SKM-1 (cell line): ENCODE data around the gene DRG1.
"Not testable (repeated sequence)": the region's sequence is repeated elsewhere in the genome, so short reads cannot be mapped to it uniquely, and the experiment has no call there.

Source experiments
- DNase-seq: peaks from one replicate; lab custom pipeline; 2025; ENCODE audit not compliant: unreplicated experiment; lab: John Stamatoyannopoulos, UW

Gene DRG1

DNA sequence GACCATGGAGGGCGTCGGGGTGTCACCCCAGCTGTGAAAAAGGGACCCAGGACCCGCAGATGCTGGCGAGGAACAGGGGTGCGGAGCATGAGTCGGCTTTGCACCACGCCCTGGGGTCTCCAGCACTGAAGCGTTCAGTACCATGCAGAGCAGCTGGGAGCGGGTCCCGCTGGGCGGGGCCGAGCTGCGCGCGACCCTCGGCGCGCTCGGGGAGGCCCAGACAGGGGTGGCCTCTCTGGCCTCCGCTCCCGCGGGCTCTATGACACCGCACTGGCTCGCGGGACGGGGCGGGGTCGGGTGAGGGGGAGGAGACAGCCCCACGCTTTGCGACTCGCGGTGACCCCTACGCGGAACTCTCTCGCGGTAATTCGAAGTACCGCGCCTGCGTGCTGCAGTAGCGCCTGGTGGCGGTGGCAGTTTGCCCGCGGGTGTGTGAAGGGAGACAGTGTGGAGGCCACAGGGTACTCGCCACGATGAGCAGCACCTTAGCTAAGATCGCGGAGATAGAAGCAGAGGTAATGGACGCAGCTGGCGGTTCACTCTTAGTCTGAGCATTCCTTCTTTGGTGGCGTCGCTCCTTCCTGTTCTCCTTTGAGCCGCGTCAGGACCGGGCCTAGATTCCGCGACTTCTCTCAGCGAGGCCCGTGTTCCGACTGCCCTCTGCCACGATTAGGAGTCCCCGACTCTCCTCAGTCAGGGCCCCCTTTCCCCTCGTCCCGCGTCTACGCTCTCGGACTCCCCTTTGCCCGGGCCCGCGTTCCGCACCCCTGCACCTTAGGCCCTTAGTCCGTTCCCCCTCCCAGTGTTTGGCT lies at the start of gene DRG1:
TSS of gene DRG1 (plus strand) at position 394 of the 812 bp plus-strand sequence. CDS start at position 474, 80 bp downstream.
- DNase-seq, result peak; percentile 85

GRCh38 chr22:31349960-31350359 lies 49.4 kb upstream of the DRG1 start:
- no peak for DNase-seq

DNA sequence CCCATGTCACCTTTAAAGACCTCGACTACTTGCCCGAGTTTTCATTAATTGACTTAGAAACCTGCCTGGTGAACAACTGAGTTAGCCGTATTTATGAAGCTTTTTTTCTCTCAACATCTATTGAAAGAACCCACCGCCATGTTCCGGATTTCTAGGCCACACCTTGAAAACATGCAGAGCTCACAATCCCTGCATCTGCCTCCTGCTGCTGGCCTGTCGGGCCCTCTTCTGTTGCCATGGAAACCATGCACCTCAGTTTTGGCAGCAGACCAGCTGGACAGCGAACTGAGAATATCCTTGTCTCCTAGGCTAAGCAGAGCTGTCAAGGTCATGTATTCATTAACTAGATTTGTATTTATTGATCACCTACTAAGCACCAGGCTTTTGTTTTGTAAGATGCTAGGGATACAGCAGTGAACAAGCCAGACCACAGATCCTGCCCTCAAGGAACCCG lies 49.0 kb upstream of the DRG1 start:
- no peak for DNase-seq

GRCh38 chr22:31354515-31354914 lies 44.9 kb upstream of the DRG1 start:
- no peak for DNase-seq

DNA sequence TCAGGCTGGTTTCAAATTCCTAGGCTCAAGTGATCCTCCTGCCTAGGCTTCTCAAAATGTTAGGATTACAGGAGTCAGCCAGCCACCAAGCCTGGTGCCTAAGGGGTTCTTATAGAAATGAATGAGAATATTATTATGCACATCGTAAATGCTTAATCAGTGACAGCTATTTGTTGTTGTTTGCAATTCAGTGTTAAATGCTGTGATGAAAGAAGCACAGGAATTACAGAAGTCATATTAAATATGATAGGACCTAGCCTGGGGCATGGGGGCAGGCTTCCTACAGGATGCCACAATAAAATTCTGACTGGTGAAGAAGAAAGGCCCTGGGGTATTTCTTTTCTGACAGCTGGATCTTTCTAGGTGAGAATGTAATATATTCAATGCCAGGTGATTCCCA lies 39.4 kb upstream of the DRG1 start:
- no peak for DNase-seq

DNA sequence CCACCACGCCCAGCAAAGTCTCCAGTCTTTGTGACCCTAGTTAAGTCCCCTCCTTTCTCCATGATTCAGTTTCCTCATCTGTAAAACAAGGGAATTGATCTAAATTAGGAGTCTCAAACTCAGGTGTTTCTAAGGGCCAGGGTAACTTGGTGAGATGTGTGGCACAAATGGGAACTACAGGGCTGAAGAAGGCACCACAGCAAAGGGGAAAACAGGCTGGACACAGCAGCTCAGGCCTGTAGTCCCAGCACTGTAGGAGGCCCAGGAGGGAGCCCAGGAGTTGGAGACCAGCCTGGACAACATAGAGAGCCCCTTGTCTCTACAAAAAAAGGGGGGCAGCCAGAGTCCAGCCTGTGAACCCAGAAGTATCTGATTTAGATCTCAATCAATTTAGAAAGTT lies 37.7 kb upstream of the DRG1 start:
- DNase-seq, result no peak

- DNase-seq, result no peak
Observed at GRCh38 chr22:31363885-31364465, 35.4 kb upstream of the DRG1 start.

- no peak for DNase-seq
Observed at GRCh38 chr22:31367426-31367825, 32.0 kb upstream of the DRG1 start.

- DNase-seq, result no peak
Observed at GRCh38 chr22:31377612-31378011, 21.8 kb upstream of the DRG1 start.

GRCh38 chr22:31378123-31378522 lies 21.3 kb upstream of the DRG1 start:
- no peak for DNase-seq

- DNase-seq, result not testable (repeated sequence)
Observed at GRCh38 chr22:31378651-31379050, 20.8 kb upstream of the DRG1 start.

DNA sequence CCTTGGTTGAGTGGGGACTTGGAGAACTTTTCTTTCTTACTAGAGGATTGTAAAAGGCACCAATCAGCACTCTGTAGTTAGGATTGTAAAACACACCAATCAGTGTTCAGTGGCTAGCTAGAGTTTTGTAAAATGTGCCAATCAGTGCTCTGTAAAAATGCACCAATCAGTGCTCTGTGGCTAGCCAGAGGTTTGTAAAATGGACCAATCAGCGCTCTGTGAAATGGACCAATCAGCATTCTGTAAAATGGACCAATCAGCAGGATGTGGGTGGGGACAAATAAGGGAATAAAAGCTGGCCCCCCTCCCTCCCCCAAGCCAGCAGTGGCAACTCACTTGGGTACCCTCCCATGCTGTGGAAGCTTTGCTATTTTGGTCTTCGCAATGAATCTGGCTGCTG lies 5.5 kb upstream of the DRG1 start:
- no peak for DNase-seq

DNA sequence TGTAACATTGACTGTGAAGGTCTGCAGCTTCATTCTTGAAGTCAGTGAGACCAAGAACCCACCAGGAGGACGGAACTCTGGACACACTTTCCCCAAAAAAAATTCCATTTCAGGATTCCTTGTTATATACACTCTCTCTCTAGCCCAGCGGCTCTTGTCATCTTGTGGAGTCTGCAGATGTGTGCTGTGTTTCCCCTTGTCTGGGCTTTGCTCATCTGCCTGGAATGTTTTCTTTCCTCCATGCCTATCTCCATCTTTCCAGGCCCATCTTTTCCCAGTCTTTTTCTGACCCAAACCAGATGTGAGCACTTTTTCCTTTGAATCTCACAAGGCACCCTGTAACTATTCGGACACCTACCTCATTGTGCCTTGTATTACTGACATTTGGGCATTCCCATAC lies 5.1 kb upstream of the DRG1 start:
- no peak for DNase-seq

DNA sequence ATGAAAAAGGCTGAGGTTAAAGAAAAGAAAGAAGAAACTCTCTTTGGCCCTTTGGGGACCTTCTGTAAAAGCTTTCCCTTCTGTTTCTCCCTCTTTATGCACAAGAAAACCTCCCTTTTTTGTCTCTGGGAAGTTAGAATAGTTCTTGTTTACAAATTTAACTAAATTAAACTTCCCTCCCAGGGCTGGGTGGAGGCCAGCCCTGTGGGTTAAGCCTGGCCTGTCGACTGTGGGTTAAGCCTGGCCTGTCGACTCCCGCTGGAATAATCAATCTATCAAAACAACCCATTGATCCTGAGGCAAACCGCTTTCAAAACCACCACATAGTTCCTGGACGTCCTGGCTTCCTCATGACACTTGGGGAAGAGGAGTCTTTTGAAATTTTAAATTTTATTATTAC lies 1.2 kb upstream of the DRG1 start:
- no peak for DNase-seq

DNA sequence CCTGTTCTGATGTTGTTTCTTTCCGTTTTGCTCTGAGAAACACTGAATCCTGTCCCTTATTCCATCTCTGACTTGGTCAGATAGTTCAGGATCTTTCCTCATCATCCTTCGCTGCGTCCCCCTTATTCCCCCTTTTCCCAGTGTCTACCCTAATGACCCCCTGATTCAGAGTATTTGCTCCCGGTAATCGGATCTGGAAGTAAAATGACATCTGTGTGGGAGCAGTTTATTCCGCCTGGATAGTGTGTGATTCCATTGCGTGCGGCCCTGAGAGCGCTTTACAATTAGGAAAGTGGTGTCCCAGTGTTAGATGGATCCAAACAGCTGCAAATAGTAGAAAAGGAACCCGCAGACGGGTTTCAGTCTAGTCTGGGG lies 606 bp downstream of the DRG1 start:
- DNase-seq, result no peak

DNA sequence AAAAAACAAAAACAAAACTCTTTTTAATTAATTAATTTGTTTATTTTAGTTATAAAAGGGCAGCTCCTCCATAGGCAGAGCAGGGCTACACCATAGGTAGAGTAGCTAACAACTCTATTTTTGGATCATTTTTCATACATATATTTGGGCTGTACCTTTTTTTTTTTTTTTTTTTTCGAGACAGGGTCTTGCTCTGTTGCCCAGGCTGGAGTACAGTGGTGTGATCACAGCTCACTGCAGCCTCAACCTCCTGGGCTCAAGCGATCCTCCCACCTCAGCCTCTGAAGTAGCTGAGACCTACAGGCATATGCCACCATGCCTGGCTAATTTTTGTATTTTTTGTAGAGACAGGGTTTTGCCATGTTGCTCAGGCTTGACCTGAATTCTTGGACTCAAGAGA lies 2.9 kb downstream of the DRG1 start:
- not testable (repeated sequence) for DNase-seq

GRCh38 chr22:31425331-31426050 lies 26.1 kb downstream of the DRG1 start:
- no peak for DNase-seq

DNA sequence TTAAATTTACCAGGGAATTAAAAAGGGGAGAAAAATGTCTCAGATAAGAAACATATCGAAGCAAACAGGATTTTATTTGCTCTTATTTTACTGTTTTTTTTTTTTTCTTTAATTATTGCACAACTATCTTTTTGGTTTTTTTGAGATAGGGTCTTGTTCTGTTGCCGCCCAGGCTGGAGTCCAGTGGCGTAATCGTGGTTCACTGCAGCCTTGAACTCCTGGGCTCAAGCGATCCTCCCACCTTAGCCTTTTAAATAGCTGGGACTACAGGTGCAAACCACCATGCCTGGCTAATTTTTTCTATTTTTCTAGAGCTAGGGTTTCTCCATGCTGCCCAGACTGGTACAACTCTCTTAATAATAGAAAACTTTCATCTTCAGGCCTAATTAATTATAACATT lies 32.5 kb downstream of the DRG1 start:
- DNase-seq, result no peak

DNA sequence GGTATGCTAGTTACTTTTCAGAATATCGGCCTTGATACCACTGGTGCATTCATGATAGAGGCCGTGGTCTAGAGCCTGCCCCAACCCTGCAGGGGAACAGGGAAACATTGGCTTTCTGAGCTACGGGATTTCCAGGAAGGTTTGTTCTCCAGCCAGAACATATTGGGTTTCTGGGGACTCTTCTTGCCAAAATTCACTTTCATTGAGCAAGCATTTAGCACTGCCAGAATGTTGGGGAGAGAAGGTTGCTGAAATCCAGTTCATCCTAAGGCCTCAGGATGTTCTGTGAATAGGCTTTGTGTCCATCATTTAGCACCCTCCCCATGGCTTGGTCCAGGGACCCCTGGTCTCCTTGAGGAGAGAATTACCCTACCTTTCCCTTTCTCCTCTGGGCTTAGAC lies 36.7 kb downstream of the DRG1 start:
- DNase-seq, result no peak

- DNase-seq, result no peak
Observed at GRCh38 chr22:31439808-31440207, 40.4 kb downstream of the DRG1 start.

- no peak for DNase-seq
Observed at GRCh38 chr22:31440681-31441080, 41.3 kb downstream of the DRG1 start.

DNA sequence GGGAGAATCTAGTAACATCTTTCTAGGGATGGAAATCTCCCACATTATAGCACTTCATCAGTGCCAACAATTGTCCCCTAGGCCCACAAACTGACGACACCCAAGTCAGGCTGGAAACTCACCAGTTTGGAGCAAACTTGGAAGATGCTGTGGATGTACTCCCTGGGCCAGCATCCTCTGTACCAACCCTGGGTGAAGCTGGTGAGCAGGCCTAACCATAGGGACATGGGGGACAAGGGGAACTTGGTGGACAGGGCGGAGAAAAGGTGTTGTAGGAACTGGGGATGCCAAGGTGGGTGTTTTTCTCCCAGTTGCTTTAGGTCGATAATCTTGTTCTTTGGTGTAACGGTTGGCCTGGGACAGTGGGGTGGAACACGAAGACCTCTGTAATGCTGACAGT lies 42.2 kb downstream of the DRG1 start:
- DNase-seq, result no peak
